ENCODE measurements around the gene CTRB1. TPM values are rescaled to one million over a fixed set of nuclear protein-coding genes. Genes with fewer than 3 reads are reported as not detected.
A peak's percentile ranks its signal among the peaks of the same experiment; 100 is the strongest.

CTRB1 gene
- total RNA-seq, 1 experiment from 2014 or later: not detected

GRCh38 chr16:75234856-75235696 lies 16.3 kb downstream of the CTRB1 start:
- peaks cover 4% of the 10 kb centered on the region; the same call in 1 of the 2 replicates for H3K79me2 ChIP-seq (ENCODE audit: insufficient read depth, low read length)
- H3K27me3 ChIP-seq (ENCODE audit: insufficient read depth, low read length): no peaks in the 10 kb centered on the region
- no peak overlapping the region for H2BK5ac ChIP-seq (ENCODE audit: insufficient read length, low read length)
- no peak overlapping the region for H4K8ac ChIP-seq (replicated peaks; ENCODE audit: insufficient read length, low read depth, low read length)
- no peak overlapping the region for H2BK12ac ChIP-seq (ENCODE audit: insufficient read length, low read depth, low read length)
- H3T11ph ChIP-seq (ENCODE audit: low read length): no peak overlapping the region
- H3K4me2 ChIP-seq (ENCODE audit: insufficient read depth, insufficient read length, low read length): no peak overlapping the region
- Mint-ChIP-seq H3K9me3 (no peaks in the 10 kb centered on the region; a peak in 1 of 5 replicates), H3K4me1 (peaks cover 6 to 15% of the 10 kb centered on the region in 2 experiments), H3K27me3 (ENCODE audit: low read depth) (no peaks in the 10 kb centered on the region), H3K36me3 (ENCODE audit: insufficient read depth in 1 of 3, low read depth in 3 of 3) (peaks cover 28 to 59% (median 51%) of the 10 kb centered on the region in 3 experiments; a peak in 6 of 7 replicates), H3K4me3 (no peak overlapping the region), H3K27ac (peak overlapping the region in 1 of 3 experiments; percentile 89; a peak in 1 of 7 replicates)
- no peak overlapping the region for H2BK15ac ChIP-seq (ENCODE audit: low read depth, low read length)
- H3K18ac ChIP-seq (ENCODE audit: insufficient read length, low read depth, low read length): no peak overlapping the region
- H3K9ac ChIP-seq (ENCODE audit: extremely low read depth, insufficient read length, low read length): no peak overlapping the region
- H3K23me2 ChIP-seq (ENCODE audit: insufficient read length, low read depth, low read length, poor library complexity, severe bottlenecking): no peaks in the 10 kb centered on the region
- H4K91ac ChIP-seq (ENCODE audit: insufficient read length, low read depth, low read length): no peak overlapping the region
- H4K20me1 ChIP-seq (ENCODE audit: control insufficient read depth, insufficient read depth, insufficient read length): no peaks in the 10 kb centered on the region
- DNase-seq: peak; percentile 32
- no peak for TF ChIP-seq CTCF (conservative IDR thresholded peaks at IDR 0.05)
- no peak overlapping the region for H2AFZ ChIP-seq (ENCODE audit: low read length)
- no peak overlapping the region for H2BK120ac ChIP-seq (ENCODE audit: low read depth, low read length, poor library complexity, severe bottlenecking)
- H3K27ac ChIP-seq (ENCODE audit: insufficient read length, low read depth, low read length): no peak overlapping the region
- no peak overlapping the region for H2BK20ac ChIP-seq (ENCODE audit: low read depth, low read length, poor library complexity, severe bottlenecking)
- no peak overlapping the region; the same call in 1 of the 2 replicates for H3K14ac ChIP-seq (ENCODE audit: insufficient read depth, low read length)
- no peak overlapping the region for H4K5ac ChIP-seq (ENCODE audit: insufficient read length, low read depth, low read length)
- no peak overlapping the region for H3K23ac ChIP-seq (ENCODE audit: insufficient read length, low read depth, low read length)
- no CpG with 5 or more reads among the region's 48 CpGs for WGBS (ENCODE audit: extremely low coverage, insufficient read length, low lambda C conversion rate)
- no peaks in the 10 kb centered on the region for H3K9me3 ChIP-seq (ENCODE audit: control insufficient read depth, low read depth, low read length)
- H3K4me1 ChIP-seq (ENCODE audit: insufficient read depth, low read length): no peaks in the 10 kb centered on the region
- H3K56ac ChIP-seq (ENCODE audit: insufficient read length, low read depth, low read length): no peak overlapping the region
- no peak overlapping the region for H2AK5ac ChIP-seq (ENCODE audit: insufficient read length, low read length)
- H3K79me1 ChIP-seq (ENCODE audit: insufficient read depth, low read depth, low read length, poor library complexity, severe bottlenecking): no peaks in the 10 kb centered on the region
- H3K4ac ChIP-seq (ENCODE audit: low read depth, low read length): no peak overlapping the region

All from H9 (cell line).